A673 (cell line): ENCODE measurements around the gene FGFR2. TPM values are rescaled to one million over a fixed set of nuclear protein-coding genes. Genes with fewer than 3 reads are reported as not detected.

Source experiments
- BruUV-seq: library from RNA; stranded (reverse); fragments of 400-500 nt; replicated peaks from 2 replicates; lab custom pipeline; 2021; lab: Mats Ljungman, UMichigan
- CTCF ChIA-PET: fragments of 300-600 bp; sonication (Branson Sonifier 250); formaldehyde crosslinking; loops from one replicate; lab custom pipeline; 2022; ENCODE audit warnings: antibody characterized with exemption; lab: Charles Lee
- POLR2A ChIA-PET: fragments of 300-600 bp; sonication (Branson Sonifier 250); formaldehyde crosslinking; loops from one replicate; lab custom pipeline; 2022; ENCODE audit warnings: antibody characterized with exemption; ENCODE audit not compliant: low non-redundant PET; lab: Charles Lee
- DNase-seq: peaks from one replicate; pipeline ENCODE4 v3.0.0-alpha.2; 2015; ENCODE audit warnings: low spot score
- H3K27ac ChIP-seq: fragments of 200-600 bp; sonication (generic); 2 replicates; pipeline ENCODE4 v1.5.1; 2016; ENCODE audit warnings: mixed run types, low read depth, mild to moderate bottlenecking, mixed read lengths, antibody characterized with exemption, low read length; ENCODE audit not compliant: poor library complexity, severe bottlenecking
- H3K27me3 ChIP-seq: fragments of 200-600 bp; sonication (generic); replicated peaks from 2 replicates; pipeline ENCODE4 v1.6.1; 2017; ENCODE audit warnings: mixed run types, low read depth, mild to moderate bottlenecking, mixed read lengths, antibody characterized with exemption, low read length; ENCODE audit not compliant: insufficient read depth, poor library complexity
- H3K36me3 ChIP-seq: fragments of 200-600 bp; sonication (generic); 2 replicates; pipeline ENCODE4 v1.6.1; 2016; ENCODE audit warnings: mixed run types, mild to moderate bottlenecking, mixed read lengths, antibody characterized with exemption, low read length; ENCODE audit not compliant: insufficient read depth, poor library complexity, severe bottlenecking
- H3K4me1 ChIP-seq: fragments of 200-600 bp; sonication (generic); 2 replicates; pipeline ENCODE4 v1.6.1; 2017; ENCODE audit warnings: mixed run types, mild to moderate bottlenecking, mixed read lengths, antibody characterized with exemption, low read length; ENCODE audit not compliant: insufficient read depth, poor library complexity, severe bottlenecking
- H3K4me3 ChIP-seq: fragments of 200-600 bp; sonication (generic); 2 replicates; pipeline ENCODE4 v1.5.1; 2016; ENCODE audit warnings: low read depth, mixed run types, mild to moderate bottlenecking, mixed read lengths, low read length; ENCODE audit not compliant: poor library complexity, severe bottlenecking
- H3K9me3 ChIP-seq: fragments of 200-600 bp; sonication (generic); 2 replicates; pipeline ENCODE4 v1.6.1; 2016; ENCODE audit warnings: mixed run types, low read depth, mild to moderate bottlenecking, mixed read lengths, antibody characterized with exemption, low read length; ENCODE audit not compliant: poor library complexity, severe bottlenecking
- EZH2 ChIP-seq: fragments of 200-600 bp; sonication (generic); IDR thresholded peaks from 2 replicates; pipeline ENCODE4 v1.6.1; 2017; ENCODE audit warnings: borderline replicate concordance, low read depth, mild to moderate bottlenecking, mixed read lengths, antibody characterized with exemption, low read length; ENCODE audit not compliant: poor library complexity, severe bottlenecking
- intact Hi-C: fragments of 100-400 bp; cut with micrococcal nuclease; formaldehyde crosslinking; loops from one replicate; pipeline ENCODE4 v1.10.0; 2022; ENCODE audit not compliant: unreplicated experiment
- total RNA-seq: library from RNA; stranded (reverse); gene quantifications from 2 replicates; pipeline ENCODE4 v1.2.3, GENCODE V29; 2021
- TF ChIP-seq, protein P1 (sequence below): fragments of 300-800, 200-600 bp; sonication (generic); conservative IDR thresholded peaks from 2 replicates; pipeline ENCODE4 v1.5.1; 2017; ENCODE audit warnings: low read depth, mild to moderate bottlenecking, antibody characterized with exemption, low read length, moderate library complexity, mixed read lengths

FGFR2 gene
- total RNA-seq, 1 experiment from 2014 or later, result 0.60 TPM

DNA sequence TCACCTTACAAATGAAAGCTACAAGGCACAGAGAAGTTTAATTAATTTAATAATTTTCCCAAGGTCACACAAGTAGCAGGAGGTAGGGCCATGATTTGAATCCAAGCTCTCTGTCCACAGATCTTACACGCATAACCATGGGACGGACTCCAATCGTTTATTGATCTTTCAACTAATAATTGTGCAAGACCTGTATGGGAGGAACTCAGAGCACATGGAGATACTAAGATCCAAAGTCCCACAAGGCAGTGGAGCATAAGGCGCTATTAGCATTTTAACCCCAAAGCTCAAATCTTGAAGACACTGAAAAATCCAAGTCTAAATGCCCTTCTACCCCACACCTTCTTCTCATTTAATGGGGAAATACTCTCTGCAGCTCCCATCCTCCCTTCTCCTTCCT is 143.5 kb downstream of the FGFR2 start:
- DNase-seq, result no peak
- POLR2A ChIA-PET, result no interaction called here
- H3K9me3 ChIP-seq, result no peaks in the 10 kb centered on the region
- CTCF ChIA-PET, result no interaction called here
- H3K27ac ChIP-seq, result no peak overlapping the region
- TF ChIP-seq, protein P1, sequence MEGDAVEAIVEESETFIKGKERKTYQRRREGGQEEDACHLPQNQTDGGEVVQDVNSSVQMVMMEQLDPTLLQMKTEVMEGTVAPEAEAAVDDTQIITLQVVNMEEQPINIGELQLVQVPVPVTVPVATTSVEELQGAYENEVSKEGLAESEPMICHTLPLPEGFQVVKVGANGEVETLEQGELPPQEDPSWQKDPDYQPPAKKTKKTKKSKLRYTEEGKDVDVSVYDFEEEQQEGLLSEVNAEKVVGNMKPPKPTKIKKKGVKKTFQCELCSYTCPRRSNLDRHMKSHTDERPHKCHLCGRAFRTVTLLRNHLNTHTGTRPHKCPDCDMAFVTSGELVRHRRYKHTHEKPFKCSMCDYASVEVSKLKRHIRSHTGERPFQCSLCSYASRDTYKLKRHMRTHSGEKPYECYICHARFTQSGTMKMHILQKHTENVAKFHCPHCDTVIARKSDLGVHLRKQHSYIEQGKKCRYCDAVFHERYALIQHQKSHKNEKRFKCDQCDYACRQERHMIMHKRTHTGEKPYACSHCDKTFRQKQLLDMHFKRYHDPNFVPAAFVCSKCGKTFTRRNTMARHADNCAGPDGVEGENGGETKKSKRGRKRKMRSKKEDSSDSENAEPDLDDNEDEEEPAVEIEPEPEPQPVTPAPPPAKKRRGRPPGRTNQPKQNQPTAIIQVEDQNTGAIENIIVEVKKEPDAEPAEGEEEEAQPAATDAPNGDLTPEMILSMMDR, result no peak
- TF ChIP-seq EZH2, result no peak
- H3K36me3 ChIP-seq, result no peaks in the 10 kb centered on the region
- no peaks in the 10 kb centered on the region for H3K27me3 ChIP-seq
- no peaks in the 10 kb centered on the region for H3K4me1 ChIP-seq
- no TSS peak for BruUV-seq
- intact Hi-C loops, result no loop called here
- no peak overlapping the region for H3K4me3 ChIP-seq

DNA sequence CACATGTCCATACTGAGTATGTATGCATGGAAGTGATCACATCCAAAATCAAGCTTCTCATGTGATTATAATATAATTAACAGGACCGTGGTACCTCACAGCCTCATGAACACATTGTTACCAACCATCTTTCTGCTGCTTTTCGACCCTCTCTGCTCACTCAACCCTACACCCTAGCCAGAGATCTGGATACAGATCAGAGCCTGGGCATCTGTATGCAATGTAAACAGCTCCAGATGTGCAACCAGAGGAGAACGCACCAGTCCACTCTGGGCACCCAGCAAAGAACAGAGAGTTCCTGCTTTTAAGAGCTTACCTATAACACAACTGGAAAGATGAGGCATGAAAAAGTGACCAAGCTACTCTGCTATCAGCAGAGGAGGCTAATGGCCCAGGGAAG is 145.1 kb downstream of the FGFR2 start:
- TF ChIP-seq, protein P1, result no peak
- no peak for TF ChIP-seq EZH2
- no peaks in the 10 kb centered on the region for H3K4me1 ChIP-seq
- intact Hi-C loops, result no loop called here
- H3K36me3 ChIP-seq, result no peaks in the 10 kb centered on the region
- H3K4me3 ChIP-seq, result no peak overlapping the region
- ChIA-PET POLR2A (no interaction called here), CTCF (no interaction called here)
- no peak overlapping the region for H3K27ac ChIP-seq
- no peaks in the 10 kb centered on the region for H3K9me3 ChIP-seq
- peaks cover 9% of the 10 kb centered on the region for H3K27me3 ChIP-seq
- no peak for DNase-seq
- BruUV-seq, result no TSS peak

DNA sequence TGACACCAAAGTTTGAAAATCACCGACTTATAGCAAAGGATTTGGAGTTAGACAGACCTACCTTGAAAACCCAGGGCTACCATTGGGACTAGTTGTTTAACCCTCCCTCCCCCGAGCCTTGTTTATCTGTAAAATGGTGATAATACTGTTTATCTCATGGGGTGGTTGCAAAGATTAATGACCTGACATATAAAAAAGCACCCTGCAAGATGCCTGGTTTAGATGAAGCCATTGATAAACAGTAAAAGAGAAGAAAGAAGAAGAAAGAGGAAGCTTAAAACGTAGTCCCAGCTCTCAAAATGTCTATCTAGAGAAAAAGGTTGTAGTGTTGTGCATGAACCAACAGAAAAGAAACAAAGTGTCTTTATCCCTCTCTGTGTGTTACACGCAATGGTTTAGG is 145.7 kb downstream of the FGFR2 start:
- H3K4me3 ChIP-seq, result no peak overlapping the region
- no peaks in the 10 kb centered on the region for H3K9me3 ChIP-seq
- H3K27ac ChIP-seq, result no peak overlapping the region
- no peaks in the 10 kb centered on the region for H3K4me1 ChIP-seq
- no TSS peak for BruUV-seq
- CTCF ChIA-PET, result no interaction called here
- no peak for DNase-seq
- TF ChIP-seq, protein P1, result no peak
- no peak for TF ChIP-seq EZH2
- POLR2A ChIA-PET, result no interaction called here
- intact Hi-C loops, result no loop called here
- H3K27me3 ChIP-seq, result peaks cover 9% of the 10 kb centered on the region
- H3K36me3 ChIP-seq, result no peaks in the 10 kb centered on the region
